GM19395 (cell line): ENCODE data around the gene METTL17.
"Not testable (repeated sequence)": the region's sequence is repeated elsewhere in the genome, so short reads cannot be mapped to it uniquely, and the experiment has no call there.

Experiments
- ATAC-seq: cut with Tn5 transposase; IDR thresholded peaks from one replicate; pipeline ENCODE4 v1.9.1; 2021; ENCODE audit warnings: mild to moderate bottlenecking, moderate library complexity; ENCODE audit not compliant: unreplicated experiment

The METTL17 gene

GRCh38 chr14:20989787-20990600, at the start of gene METTL17:
TSS of gene METTL17 (plus strand) at chr14:20989980. CDS start at chr14:20990003, 23 bp downstream.
- peak; percentile 97 for ATAC-seq

GRCh38 chr14:20945146-20945545, 44.6 kb upstream of the METTL17 start:
- ATAC-seq = not testable (repeated sequence)

GRCh38 chr14:20946707-20947106, 43.1 kb upstream of the METTL17 start:
- not testable (repeated sequence) for ATAC-seq

GRCh38 chr14:20954736-20955537, 34.8 kb upstream of the METTL17 start, which contains the start of gene RNASE2:
TSS of gene RNASE2 (plus strand) at chr14:20955487. CDS start at chr14:20955772, 285 bp downstream.
- not testable (repeated sequence) for ATAC-seq

GRCh38 chr14:20955538-20955873, 34.3 kb upstream of the METTL17 start:
- not testable (repeated sequence) for ATAC-seq

GRCh38 chr14:20956376-20956976, 33.3 kb upstream of the METTL17 start:
- no peak for ATAC-seq

- not testable (repeated sequence) for ATAC-seq
Observed at GRCh38 chr14:20958946-20959345, 30.8 kb upstream of the METTL17 start.

- ATAC-seq = no peak
Observed at GRCh38 chr14:20969336-20969735, 20.4 kb upstream of the METTL17 start.

GRCh38 chr14:20970647-20970982, 19.2 kb upstream of the METTL17 start:
- ATAC-seq = peak; percentile 22

- peak; percentile 95 for ATAC-seq
Observed at GRCh38 chr14:20970983-20971704, 18.6 kb upstream of the METTL17 start.

GRCh38 chr14:20971705-20972021, 18.1 kb upstream of the METTL17 start:
- peak; percentile 25 for ATAC-seq

GRCh38 chr14:20973501-20973900, 16.3 kb upstream of the METTL17 start:
- no peak for ATAC-seq

GRCh38 chr14:20976291-20976690, 13.5 kb upstream of the METTL17 start:
- ATAC-seq = no peak

- ATAC-seq = no peak
Observed at GRCh38 chr14:20978687-20979086, 11.1 kb upstream of the METTL17 start.

- no peak for ATAC-seq
Observed at GRCh38 chr14:20980906-20981305, 8.9 kb upstream of the METTL17 start.

- ATAC-seq = no peak
Observed at GRCh38 chr14:20982646-20983369, 7.0 kb upstream of the METTL17 start.

GRCh38 chr14:20985650-20986049, 4.1 kb upstream of the METTL17 start:
- not testable (repeated sequence) for ATAC-seq

GRCh38 chr14:20986811-20987210, 3.0 kb upstream of the METTL17 start:
- ATAC-seq = no peak

GRCh38 chr14:20988717-20989470, 886 bp upstream of the METTL17 start:
- ATAC-seq = no peak

GRCh38 chr14:20989471-20989786, 351 bp upstream of the METTL17 start:
- ATAC-seq = no peak
